HG03045 (cell line): ENCODE measurements around the gene NR4A2.
A peak's percentile ranks its signal among the peaks of the same experiment; 100 is the strongest.
"Not testable (repeated sequence)": the region's sequence is repeated elsewhere in the genome, so short reads cannot be mapped to it uniquely, and the experiment has no call there.

ENCODE experiments used
- ATAC-seq: cut with Tn5 transposase; IDR thresholded peaks from one replicate; pipeline ENCODE4 v1.9.1; 2021; ENCODE audit warnings: mild to moderate bottlenecking, moderate library complexity; ENCODE audit not compliant: unreplicated experiment

Gene NR4A2

DNA sequence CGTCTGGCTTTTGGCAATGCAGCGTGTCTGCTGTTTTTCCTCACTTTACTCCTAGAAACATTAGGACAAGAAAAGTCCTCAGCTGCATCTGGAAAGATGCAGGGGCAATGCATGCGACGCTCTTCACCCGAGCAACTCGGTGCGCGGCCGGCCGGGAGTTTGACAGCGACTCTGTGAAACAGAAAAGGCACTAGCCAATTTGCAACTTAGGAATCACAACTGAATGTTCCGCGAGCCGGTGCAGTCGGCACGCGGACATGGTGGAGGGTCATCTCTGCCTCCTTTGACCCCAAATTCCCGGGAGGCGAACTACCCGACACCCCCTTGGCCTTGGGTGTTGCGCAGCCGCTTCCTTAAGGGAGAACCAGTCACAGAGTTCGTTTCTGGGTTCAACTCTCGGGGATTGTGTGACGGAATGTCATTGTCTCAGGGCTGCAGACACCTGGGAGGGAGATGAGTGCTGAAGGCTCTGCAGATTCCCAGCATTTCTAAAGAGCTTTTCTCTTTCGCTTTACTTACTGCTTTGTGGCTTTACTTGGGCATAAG, 9.8 kb downstream of the NR4A2 start:
- ATAC-seq: no peak

DNA sequence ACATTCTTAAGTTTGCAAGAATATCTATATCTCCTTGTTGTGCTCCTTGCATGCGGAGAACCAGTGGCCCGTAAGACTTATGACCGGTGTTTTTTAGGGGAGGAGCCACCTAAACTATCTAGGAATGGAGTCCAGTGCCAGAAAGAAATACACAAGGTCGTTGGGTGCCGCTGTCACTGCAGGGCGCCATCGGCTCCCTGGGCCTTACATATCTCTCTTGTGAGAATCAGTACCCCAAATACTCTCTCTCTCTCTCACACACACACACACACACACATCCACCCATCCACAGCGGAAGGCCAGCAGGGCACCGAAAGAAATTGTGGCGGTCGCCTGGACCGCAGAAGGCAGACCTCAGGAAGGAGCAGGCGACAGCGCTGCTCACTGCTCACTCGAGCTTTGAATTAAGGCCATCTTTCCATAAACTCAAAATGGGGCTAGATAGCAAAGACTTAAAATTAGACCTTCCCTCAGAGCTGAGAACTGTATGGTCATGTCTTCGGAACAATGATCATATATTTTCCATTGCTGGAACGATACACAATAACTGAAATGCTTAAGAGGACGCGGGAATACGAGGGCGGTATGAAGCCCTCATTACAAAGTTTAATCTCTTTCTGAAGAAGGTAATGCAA, 10.4 kb downstream of the NR4A2 start:
- ATAC-seq: no peak

DNA sequence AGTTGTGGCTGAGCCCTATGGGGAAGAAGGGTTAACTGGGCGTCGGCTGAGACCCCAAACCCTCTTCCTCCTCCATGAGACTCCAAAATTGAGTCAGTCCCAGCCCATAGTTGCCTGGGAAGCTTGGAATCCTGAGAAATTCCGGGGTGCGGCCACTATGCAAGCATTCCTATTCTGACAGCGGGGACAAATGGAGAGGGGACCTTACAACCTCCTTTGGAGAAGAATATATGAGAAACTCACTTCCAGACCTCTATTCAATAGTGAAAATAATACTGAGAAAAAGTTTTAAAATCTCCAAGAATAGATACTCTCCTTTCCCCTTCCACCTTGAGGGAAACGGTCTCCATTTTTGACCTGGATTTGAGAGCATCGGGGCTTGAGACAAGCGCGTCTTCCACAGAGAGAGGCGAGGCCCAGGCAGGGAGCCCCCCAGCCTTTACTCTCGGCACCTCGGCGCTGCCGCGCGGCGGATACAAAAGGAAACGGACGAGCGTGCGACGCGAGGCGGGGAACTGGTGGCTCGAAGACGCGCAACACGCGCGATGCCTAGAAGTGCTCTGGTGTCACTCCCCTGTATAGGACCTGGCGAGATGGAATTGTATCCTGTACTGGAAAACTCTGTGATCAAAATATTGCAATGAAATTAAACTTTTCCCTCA, 11.1 kb downstream of the NR4A2 start:
- no peak for ATAC-seq

DNA sequence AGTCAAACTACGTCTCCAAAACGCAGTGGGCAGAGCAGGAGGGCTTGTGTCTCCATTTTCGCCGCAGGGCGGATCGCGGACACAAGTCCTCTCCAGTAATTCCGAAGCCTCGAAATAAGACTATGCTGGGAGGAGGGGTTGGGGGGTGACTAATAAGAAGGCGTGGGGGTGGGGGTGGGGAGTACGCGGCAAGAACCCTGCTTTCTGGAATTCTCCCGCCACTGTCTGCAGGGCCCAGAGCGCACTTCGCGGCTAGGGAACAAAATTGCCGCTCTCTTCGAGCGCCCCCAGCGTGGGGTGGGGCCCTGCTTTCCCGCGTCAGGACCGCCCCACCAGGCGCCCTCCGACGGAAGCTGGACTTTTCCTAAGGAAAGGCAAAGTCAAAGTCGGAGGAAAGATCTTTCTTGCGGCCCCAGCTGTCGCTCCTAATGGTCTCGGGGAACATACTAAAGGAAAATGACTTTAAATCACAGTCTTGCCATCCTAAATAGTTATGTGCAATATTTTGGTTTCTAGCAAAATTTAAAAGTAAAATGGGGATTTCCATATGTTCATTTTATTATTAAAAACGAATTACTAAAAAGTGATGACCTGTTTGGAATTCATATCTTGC, 11.9 kb downstream of the NR4A2 start:
- no peak for ATAC-seq

GRCh38 chr2:156319811-156320485, 12.6 kb downstream of the NR4A2 start:
- no peak for ATAC-seq

GRCh38 chr2:156317631-156318030, 14.9 kb downstream of the NR4A2 start:
- no peak for ATAC-seq

DNA sequence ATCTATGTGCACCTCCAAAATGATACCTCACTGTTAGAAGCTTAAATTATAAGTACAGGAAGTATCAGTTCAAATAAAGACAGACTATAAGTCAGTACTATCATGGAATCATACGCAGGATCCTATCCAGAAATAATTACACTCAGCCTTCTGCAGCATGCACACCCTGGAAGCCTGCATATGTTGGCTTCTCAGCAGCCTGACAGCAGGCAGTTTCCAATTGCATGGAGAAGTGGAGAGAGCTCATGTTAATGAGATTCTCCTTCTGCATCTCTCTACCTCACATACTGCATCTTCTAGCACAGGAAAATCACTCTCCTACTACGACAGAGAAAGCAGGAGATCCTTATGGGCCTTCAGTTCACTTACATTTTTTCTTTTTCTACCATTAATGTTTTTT, 20.5 kb downstream of the NR4A2 start:
- ATAC-seq: no peak

DNA sequence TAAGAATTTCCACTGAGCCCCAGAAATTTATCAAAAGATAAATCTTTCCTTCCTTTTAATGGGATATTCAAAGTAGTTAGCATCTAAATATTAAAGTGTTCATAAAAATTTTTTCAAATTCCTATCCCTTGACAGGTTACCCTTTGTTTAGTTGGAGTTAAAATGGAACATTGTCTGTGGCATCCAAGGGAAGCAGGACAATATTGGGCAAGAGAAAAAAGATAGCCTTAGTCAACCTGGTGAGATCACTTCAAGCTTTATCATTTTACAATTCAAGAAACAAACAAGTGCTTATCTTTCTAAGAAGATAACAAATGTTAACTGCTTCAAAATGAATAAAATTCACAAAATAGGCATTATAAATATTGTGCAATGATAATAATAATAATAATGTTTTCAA, 21.7 kb downstream of the NR4A2 start:
- ATAC-seq: no peak

- ATAC-seq: no peak
These were observed 22.6 kb downstream of the NR4A2 start for GRCh38 chr2:156309917-156310316.

GRCh38 chr2:156309167-156309566, 23.4 kb downstream of the NR4A2 start:
- ATAC-seq: peak; percentile 53

GRCh38 chr2:156306821-156307220, 25.7 kb downstream of the NR4A2 start:
- ATAC-seq: no peak

GRCh38 chr2:156305121-156305520, 27.4 kb downstream of the NR4A2 start:
- no peak for ATAC-seq

- ATAC-seq: no peak
These were observed 32.2 kb downstream of the NR4A2 start for GRCh38 chr2:156300337-156300736.

DNA sequence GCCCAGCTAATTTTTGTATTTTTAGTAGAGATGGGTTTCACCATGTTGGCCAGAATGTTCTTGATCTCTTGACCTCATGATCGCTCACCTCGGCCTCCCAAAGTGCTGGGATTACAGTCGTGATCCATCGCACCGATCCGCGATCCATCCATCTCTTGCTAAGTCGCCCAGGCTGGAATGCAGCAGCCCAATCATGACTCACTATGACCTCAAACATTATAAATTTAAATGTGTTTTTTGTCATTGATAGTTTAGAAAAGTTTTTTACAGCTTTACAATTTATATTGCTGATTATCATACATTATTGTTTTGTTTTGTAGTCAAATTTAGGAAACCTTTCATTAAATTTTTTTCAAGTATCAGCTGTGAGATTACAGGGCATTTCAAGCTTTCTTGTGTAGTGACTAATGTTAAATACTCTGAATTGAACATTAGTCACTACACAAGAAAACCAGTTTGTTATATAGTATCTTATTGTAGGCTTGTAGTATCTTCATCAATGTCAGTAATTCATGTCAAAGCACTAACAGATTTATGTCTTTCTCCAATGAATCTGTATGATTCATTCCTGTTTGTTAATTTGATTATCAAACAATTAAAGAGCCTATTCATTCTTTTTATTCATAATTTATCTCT, 37.5 kb downstream of the NR4A2 start:
- ATAC-seq: no peak

GRCh38 chr2:156293382-156293781, 39.1 kb downstream of the NR4A2 start:
- not testable (repeated sequence) for ATAC-seq

GRCh38 chr2:156279446-156280150, 52.9 kb downstream of the NR4A2 start:
- no peak for ATAC-seq
